HG02642 (cell line): ENCODE data around the gene RGS5.

ENCODE experiments used
- ATAC-seq: cut with Tn5 transposase; IDR thresholded peaks from one replicate; pipeline ENCODE4 v1.9.1; 2021; ENCODE audit warnings: mild to moderate bottlenecking; ENCODE audit not compliant: unreplicated experiment, poor library complexity

Gene RGS5

DNA sequence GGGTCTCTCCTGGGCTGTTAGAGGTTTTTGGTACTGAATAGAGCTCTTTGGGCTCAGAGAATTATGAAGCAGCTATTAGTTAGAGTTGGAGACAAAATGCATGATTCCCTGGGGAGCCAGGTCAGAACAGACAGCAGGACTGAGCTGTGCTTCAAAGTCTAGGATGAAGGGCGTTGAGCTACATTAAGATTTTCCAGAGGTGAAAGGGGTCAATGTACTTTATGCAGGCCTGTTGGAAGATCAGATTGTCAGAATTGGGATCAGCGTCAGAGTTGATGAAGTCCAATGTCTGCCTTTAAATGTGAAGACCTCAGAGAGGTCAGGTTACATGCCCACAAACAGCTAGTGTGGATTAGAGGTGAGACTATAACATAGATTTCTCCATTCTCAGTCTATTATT lies 53.8 kb downstream of the RGS5 start:
- no peak for ATAC-seq

DNA sequence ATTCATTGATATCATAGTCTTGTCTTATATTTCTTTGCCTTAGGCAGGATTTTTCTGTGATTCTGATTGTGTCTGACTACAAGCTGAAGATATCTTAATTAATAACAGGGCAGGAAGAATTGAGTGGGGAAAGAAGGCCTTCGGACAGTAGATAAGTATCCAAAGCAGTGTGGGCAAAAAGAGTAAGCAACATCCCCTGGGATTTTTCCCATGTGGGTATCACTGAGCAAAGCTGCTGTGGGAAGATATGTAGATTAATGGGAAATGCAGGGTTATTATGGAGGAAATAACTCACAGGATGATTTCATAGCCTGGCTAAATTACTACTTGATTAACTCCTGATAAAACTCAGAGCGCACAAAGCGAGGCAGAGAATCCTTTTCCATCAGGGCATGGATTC lies 55.7 kb downstream of the RGS5 start:
- no peak for ATAC-seq

DNA sequence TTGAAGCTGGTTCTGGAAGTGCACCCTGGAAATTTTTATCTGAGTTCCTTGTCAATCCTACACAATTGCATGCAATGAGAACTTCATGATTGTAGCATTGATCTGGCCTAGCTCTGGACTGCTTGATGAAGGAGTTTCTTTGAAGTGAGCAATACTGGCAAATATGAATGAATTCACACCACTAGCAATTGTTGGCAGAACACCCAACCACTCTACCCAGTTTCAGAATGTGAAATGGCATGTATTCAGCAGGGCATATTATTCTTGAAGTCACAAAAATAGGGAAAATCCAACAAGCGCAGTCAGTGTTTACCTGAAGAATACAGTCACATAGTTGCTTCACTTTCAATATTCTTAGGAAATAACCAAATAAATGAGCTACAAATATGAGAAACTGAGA lies 57.3 kb downstream of the RGS5 start:
- no peak for ATAC-seq

DNA sequence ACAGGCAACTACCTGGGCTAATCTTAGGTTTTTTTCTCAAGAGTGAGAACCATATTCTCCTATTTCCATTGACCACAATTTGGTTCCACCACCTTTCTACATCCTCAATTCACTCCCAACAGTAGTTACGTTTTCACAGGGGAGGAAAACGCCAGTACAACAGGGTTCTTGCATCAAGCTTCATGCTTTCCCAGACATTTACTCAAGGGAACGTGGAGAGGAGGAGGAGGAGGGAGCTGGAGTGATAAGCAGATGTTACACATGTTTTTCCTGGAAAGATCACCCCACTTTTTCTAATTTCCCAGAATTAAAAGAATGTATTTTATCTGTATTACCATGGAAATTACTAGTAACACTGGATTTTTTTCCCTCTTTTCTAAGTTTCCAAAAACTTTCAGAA lies 58.3 kb downstream of the RGS5 start:
- ATAC-seq, result no peak

DNA sequence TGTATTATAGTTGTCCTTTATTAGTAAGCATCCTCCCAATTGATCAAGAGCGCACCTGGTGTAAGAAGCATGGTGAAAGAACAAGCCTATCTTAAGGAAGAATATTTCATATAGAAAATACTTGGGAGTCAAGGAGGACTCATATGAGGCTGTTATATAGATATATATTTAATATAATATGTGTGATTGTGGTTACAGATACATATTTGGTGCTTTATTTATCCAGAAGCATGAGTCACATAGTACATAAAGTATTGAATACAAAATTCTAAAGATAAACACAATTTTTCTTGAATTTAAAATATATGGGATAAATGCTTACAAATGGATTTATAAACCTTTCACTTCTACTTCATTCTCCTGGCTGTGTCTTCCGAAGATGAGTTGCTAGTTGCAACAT lies 60.6 kb downstream of the RGS5 start:
- no peak for ATAC-seq

DNA sequence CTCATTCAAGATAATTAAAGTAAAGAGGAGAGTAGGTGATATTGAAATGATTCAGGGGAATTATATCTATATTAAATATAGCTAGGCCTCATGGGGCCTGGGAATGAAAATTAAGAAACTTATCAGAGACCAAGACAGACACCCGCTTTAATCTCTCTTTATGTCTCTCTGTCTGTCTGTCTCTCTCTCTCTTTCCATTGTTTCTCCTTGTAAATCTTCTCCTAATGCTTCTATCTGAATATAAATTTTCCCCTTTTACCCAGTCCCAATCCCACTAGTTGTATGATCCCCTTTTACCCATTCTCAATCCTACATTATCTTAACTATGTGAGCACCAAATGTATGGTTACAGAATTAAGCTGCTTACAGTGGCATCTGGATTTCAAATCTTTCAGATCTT lies 61.2 kb downstream of the RGS5 start:
- no peak for ATAC-seq

DNA sequence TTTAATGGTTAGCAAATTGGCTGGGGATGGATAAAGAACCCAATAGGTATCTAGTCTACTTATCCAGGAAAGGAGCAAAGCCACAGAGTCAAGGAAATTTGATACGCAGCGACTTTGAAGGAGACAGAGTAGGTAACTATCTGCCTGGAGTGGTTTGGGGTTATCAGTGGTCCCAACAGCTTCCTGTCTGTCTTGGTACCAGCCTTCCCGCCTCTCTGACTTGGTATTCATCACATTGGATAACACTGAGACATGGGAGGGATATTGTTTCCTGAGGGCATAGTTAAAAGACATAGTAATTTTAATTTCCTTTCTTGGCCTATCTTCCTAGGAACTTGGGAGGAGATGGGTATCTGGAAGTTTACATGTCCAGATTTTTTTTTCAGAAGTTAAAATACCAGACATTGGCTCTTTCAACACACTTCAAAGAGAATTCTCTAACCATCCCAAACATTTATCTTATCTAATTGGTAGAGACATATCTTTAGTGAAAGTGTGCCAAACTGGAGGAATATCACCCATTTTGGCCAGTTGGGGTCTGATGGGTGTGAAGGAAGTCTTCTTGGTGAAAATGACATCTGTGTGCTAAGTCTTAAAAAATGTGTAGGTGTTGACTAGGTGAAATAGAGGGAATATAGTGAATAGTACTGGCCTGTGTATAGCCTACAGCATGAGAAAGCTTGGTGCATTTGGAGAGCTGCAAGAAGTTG lies 65.0 kb downstream of the RGS5 start:
- ATAC-seq, result no peak

DNA sequence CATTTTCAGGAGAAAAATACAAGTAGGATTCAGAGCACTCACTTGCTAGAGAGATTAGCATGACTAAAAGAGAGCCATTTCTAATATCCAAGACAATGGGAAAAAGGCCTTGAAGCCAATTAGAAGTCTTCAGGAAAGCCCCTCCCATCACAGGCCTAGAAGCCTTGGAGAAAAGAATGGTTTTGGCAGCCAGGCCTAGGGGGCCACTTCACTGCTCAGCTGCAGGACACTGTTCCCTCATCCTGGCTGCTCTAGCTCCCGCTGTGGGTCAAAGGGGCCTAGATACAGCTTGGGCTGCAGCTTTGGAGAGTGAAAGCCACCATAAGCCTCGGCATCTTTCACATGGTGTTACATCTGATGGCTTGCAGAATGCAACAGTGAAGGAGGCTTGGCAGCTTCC lies 70.7 kb downstream of the RGS5 start:
- ATAC-seq, result no peak

DNA sequence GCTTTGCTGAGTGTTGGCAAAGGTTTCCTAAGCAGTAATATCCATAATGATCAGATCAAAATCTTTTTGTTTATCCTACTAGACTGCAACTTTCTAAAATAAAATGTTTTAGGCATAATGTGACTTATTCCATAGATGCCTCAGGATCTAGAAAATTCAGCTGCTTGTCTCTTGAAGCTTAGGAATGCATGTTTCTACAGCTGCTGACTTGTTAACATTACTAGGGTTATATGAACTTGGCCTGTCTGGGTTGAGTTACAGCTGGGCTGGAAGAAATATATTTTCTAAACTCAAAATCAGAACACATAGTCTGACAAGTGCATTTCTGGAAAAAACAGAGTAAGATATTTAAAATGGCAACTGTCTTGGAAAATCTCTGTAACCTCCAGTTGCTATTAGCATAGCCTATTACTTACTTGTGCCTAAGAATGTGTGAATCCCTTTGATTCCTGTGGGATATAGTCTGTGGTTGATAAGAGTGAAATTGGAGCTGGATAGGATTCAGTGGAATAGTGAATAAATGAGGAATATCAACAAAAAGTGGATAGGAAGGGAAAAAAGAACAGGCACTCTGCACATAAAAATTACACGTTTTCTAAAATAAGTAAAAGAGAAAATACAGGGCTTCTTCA lies 72.4 kb downstream of the RGS5 start:
- no peak for ATAC-seq

DNA sequence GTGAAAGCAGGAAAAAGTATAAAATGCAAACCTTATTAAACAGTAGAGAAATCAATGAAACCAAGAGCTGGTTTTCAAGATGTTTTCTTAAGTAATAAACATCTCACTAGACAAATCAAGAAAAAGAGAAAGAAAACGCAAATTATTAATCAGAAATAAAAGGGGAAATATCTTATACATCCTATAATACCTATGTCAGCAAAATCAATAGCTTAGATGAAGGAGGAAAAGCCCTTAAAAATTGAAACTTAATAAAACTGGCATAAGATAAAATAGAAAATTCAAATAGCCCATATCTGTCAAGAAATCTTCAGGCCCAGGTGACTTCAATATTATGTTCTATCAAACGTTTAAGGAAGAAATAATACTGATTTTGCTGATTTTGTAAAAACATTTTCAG lies 74.4 kb downstream of the RGS5 start:
- no peak for ATAC-seq

DNA sequence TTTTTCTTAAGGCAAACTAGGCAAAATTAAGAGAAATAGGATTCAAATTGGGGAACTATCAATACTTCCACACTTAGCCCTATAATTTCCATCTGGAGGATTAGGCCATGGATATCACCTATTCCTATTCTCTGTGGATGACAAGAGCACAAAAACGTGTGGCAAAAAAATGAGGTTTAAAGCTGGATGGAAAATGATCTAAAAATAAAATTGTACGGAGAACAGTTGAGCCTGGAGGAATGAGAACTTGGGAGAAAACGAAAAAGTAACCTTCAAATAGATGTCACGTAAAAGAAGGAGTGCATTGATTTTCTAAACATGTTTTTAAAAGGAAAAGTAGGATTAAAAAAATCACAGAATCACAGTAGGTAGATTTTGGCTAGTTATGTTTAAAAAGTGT lies 77.9 kb downstream of the RGS5 start:
- no peak for ATAC-seq

DNA sequence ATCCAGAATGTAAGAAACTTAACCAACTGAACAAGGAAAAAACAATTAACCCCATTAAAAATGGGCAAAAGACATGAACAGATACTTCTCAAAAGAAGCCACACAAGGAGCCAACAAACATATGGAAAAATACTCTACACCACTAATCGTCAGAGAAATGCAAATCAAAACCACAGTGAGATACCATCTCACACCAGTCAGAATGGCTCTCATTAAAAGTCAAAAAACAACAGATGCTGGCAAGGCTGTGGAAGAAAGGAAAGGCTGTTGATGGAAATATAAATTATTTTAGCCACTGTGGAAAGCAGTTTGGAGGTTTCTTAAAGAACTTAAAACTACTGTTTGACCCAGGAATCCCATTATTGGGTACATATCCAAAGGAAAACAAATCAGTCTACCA lies 82.3 kb downstream of the RGS5 start:
- ATAC-seq, result no peak

DNA sequence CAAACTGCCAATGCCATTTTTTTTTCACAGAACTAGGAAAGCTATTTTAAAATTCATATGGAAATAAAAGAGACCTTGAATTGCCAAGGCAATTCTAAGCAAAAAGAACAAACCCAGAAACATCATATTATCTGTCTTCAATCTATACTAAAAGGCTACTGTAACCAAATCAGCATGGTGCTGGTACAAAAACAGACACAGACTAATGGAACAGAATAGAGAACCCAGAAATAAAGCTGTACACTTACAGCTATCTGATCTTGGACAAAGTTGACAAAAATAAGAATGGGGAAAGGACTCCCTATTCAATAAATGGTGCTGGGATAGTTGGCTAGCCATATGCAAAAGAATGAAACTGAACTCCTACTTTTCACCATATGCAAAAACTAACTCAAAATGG lies 83.0 kb downstream of the RGS5 start:
- ATAC-seq, result no peak

DNA sequence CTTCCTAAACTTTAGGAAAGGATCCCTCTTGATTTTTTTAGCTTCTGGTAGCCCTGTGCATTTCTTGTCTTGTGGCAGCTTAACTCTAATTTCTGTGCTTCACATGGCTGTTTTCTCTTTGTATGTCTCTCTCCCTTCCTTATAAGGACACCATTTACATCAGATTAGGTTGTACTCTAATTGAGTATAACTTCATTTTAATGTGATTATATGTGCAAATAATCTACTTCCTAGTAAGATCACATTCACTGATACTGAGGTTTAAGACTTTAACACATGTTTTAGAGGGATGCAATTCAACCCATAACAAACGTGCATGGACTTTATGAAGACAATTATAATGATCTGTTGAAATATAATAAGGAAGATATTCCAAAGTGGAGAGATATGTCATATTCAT lies 86.8 kb downstream of the RGS5 start:
- ATAC-seq, result no peak

DNA sequence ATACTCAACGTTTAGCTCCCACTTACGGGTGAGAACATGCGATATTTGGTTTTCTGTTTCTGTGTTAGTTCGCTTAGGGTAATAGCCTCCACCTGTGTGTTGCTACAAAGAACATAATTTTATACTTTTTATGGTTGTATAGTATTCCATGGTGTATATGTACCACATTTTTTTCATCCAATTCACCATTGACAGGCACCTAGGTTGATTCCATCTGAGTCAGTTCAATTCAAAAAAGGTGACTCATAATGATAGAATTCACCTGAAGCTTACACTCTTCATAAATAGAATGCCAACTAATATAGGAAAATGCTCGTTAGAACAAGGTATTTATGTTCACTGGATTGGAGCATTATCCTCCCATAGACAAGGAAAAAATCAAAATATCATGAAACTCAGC lies 95.1 kb downstream of the RGS5 start:
- no peak for ATAC-seq

DNA sequence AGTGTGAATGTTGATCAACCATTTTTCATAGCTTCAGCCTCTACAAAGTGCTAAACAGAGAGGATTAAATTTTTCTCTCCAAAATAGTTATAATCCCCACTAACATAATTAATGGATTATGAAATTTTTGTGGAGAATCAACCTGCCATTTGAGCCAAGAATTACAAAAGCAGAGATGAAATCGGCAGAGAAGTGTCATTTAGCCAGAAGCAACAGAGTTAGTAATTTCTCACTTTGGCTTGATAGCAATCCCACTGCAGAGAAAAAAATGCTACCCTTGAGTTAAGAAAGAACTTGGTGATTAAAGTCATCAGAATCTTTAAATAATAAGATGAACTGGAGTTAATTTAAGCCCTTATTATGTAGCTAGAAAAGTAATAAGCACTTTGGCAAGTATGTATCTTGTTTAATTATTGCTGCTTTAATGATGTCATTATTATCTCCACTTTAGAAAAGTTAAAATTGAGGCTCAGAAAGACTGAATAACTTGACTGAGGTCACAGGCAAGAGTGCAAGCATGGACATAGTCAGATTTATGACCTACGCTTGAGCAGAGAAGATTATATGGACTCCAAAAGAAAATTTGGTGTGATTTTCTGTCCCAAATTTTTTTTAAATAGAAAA lies 96.2 kb downstream of the RGS5 start:
- ATAC-seq, result no peak

DNA sequence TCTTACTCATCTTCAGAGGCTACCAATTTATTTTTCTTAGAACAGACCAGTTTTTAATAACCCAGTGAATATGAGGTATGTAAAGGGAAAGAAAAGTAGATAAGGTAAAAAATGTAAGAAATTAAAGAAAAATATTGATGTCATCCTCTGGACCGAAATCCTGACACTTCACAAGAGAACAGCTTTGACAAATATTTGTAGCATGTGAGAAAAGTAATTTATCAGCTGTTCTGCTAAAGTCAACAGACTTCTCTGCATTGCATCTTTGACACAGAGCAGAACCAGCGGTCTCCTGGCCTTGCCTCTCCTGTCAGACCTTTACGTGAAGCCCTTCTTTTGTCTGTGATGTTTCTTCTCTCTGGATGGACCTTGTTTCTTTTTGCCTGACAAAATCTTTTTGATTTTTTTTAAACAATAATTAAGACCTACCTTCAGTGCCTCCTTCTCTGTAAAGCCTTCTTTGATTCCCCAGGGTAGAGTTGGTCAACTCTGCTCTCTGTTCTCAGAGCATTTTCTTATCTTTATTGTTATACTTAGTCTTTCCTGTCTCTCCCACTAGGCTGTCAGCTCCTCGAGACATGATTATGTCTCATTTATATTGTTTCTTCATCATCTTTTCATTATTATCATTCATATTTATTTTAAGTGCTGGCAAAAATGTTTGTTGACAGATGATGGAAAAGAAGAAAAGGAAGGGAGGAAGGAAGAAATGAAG lies 98.2 kb downstream of the RGS5 start:
- no peak for ATAC-seq

DNA sequence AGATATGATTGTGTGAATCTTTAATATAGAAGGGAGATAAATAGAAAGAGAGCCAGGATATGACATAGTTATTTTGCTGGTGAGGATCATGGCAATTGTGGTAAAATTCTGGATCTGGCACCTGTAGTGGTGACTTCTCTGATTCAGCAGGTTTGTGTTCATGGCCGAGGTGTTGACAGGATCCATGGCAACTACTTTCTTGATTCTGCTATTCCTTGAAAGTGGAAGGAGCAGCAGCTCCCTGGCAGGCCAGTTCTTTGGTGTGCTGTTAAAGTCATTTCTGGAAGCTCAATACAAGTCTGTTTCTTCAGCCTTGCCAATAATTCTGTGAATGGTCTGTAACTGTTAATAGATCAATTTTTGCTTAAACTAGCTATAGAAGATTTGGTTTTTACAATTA lies 100.1 kb downstream of the RGS5 start:
- ATAC-seq, result no peak

DNA sequence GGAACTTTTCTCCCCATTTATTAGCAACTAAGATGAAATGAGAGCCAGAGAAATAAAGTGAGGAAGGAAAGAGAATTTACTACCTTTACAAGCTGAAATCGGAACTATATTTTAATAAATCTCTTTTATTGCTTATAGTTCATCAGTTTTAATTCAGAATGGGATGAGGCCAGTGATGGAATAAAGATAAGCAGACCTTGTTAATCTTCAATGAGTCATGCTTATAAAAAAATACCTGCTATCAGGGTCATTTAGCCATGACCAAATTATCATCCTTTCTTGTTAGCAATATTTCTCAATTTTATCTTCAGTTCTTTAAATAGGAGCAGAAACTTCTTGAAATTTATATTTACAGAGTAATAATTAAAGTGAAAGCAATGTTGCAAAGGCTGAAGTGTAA lies 107.5 kb downstream of the RGS5 start:
- no peak for ATAC-seq

DNA sequence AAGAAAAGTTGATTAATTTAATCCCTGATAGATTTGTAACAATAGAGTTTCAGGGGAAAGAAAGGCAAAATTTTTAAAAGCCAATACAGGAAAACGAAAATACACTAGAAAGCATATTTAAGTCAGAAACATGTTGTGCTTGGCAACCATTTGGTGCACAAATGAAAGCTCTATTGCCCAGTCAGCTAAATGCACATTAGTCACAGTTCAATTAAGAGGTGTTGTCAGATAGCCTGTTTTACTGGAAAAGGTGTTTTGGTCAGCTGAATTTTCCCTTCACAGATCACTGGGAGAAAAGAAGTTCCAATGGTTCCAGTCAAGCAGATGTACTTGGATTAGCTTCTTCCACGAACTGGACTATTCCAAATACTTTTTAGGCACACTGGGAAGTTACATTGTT lies 108.1 kb downstream of the RGS5 start:
- no peak for ATAC-seq

DNA sequence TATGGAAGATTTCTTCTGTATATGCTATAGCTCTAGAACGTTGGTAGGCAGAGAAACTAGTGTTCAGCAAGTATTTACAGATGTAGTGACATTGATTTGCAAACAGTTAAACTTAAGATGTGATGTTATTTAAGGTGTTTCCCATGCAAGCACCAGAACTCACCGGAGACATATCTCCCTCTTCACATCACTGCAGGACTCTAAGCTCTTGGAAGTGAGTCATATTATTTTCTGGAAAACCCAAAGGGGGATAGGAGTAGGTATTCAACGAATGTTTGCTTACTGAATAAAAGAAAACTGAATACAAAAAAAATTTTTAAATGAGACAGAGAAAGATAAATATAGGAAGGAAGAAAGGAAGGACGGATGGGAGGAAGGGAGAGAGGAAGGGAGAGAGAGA lies 108.5 kb downstream of the RGS5 start:
- ATAC-seq, result no peak
